GM18868 (cell line): Measurements from ENCODE around the gene PRKN.

Experiments
- ATAC-seq: cut with Tn5 transposase; IDR thresholded peaks from one replicate; pipeline ENCODE4 v1.9.1; 2021; ENCODE audit warnings: mild to moderate bottlenecking, moderate library complexity; ENCODE audit not compliant: unreplicated experiment

The PRKN gene

GRCh38 chr6:162727322-162728182 lies at the start of gene PRKN, which contains the start of gene PACRG:
PRKN (minus strand) TSS chr6:162727766.
PACRG (plus strand) TSS chr6:162727974.
- peak; percentile 96 for ATAC-seq

DNA sequence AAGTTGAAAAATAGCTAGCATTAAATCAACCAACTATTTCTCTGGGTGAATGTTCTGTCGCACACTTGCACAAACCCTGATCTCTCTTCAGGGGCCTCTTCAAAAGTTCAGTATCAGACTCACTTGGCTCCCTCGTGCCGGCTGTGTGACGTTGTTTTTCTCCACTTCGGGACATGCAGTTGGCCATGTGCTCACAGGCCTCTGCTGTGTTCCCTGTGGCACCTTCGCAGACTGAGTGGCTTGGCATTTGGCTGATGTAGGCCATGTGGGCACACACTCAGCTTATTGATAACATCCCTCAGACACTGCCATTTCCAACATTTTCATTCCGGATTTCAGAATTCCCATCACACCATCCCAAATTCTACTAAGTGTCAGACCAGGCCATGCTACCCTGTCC lies 49.5 kb upstream of the PRKN start:
- no peak for ATAC-seq

GRCh38 chr6:162773996-162774395 lies 46.4 kb upstream of the PRKN start:
- no peak for ATAC-seq

- no peak for ATAC-seq
These were observed 44.9 kb upstream of the PRKN start for GRCh38 chr6:162772466-162772865.

DNA sequence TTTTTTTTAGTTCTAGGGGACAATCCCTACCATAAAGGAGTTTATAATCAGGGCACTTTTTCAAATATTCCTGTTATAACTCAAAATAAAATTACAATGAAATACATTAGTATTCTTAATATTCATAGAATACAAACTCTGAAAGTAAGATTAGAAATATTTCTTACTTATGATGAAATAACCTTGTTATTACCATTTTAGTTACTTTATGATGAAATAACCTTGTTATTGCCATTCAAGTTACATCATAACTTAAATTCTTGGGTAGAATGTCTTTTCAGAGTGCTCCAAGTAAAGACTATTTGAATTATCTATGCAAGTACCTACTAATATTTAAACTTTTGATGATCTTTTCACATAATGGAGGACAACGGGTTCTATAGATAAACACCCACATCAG lies 43.4 kb upstream of the PRKN start:
- ATAC-seq, result no peak

- ATAC-seq, result no peak
These were observed 42.6 kb upstream of the PRKN start for GRCh38 chr6:162770136-162770535.

DNA sequence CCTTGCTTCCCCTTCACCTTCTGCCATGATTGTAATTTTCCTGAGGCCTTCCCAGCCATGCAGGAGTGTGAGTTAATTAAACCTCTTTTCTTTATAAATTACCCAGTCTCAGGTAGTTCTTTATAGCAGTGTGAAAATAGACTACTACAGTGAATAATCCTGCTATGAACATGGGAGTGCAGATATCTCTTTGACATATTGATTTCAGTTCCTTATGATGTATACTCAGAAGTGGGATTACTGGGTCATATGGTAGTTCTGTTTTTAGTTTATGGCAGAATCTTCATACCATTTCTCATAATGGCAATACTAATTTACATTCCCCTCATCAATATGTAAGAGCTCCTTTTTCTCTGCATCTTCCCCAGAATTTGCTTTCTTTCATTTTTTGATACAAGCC lies 26.2 kb upstream of the PRKN start:
- ATAC-seq, result no peak

GRCh38 chr6:162751211-162751859 lies 23.8 kb upstream of the PRKN start:
- no peak for ATAC-seq

DNA sequence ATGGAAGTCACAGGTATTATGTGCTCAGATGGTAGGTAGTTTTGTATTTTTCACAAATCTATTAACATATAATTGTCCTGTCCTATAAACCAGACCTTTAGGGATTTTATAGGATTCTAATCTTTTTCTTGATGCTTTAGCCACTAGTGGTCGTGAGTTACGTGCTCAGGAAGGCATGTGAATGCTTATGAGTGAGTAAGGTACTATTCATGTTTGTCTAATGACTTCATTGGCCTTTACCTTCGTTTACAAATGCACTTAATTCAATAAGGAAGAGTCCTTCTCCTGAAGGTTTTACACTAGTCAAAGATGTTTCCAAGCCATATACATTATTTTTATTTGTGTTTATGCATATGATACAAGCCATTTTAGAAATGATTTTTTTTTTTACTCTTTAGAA lies 23.2 kb upstream of the PRKN start:
- no peak for ATAC-seq

DNA sequence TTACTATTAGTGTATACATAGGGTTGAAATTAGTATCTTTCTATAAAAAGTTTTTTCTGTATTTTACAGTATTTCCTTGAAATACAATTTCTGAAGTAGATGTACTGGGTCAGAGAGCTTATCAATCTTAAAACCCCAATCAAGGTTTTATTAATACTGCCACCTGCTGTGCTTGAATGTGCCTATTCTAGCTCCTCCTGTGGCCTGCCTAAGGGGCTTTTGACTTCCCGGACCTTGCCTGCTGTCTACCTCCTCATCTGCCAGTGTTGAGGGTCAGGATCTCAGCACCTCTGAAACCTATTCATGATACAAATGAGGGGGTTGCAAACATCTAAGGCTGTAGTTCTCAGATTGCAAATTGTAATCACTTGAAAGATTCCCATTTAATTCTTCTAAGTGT lies 9.4 kb upstream of the PRKN start:
- ATAC-seq, result no peak

GRCh38 chr6:162733489-162733888 lies 5.9 kb upstream of the PRKN start:
- ATAC-seq, result no peak

DNA sequence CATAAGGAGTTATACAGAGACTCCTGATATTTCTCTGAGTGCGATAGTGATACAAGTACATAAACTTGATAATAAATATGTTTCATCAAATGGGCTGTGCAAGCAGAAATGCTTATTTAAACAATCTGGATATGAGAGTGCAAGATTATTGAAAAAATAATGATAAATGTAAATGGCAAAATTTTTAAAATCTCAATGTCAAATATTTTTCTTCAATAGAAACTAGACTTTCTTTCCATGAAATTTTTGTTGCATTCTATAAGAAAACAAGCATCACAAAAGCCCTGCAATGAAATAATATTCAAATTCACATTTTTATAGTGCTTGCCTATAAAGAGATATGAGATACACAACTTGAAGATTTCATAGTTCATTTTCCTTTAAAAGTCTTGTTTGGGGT lies 2.9 kb upstream of the PRKN start:
- ATAC-seq, result no peak

- no peak for ATAC-seq
These were observed 1.1 kb upstream of the PRKN start for GRCh38 chr6:162728706-162729105.

DNA sequence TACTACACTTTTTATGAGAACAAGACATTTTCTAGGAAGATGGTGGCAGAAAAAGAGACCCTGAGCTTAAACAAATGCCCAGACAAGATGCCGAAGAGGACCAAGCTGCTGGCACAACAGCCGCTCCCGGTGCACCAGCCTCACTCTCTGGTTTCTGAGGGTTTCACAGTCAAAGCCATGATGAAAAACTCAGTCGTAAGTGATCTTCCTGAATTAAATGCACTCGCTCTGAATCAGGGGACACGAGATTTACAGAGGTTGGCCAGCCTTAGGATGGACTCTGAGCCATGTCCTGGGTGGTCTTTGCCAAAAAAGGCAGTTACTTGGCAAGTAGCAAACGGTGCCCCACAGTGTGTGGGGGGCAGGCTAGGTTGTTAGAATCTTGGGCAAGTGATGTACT lies 631 bp upstream of the PRKN start:
- no peak for ATAC-seq

GRCh38 chr6:162726947-162727321 lies 632 bp downstream of the PRKN start:
- ATAC-seq, result peak; percentile 1

DNA sequence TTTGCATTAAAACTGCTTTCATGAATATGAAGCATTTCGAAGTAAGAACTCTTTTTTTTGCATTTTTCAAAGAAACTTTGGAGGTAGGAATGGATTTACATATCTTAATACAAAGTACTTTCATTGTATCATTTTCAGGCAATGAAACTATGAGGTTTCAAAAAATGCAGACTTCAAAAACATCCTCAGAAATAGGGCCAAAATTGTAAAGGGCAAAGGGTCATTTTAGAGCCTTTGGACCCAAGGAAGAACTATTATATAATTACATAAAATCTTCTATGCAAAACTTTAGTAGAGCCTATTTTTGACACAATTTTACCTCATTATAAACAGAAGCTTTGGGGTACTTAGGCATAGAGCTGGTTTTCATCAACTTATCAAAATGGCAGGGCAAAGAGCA lies 4.9 kb downstream of the PRKN start:
- ATAC-seq, result no peak

DNA sequence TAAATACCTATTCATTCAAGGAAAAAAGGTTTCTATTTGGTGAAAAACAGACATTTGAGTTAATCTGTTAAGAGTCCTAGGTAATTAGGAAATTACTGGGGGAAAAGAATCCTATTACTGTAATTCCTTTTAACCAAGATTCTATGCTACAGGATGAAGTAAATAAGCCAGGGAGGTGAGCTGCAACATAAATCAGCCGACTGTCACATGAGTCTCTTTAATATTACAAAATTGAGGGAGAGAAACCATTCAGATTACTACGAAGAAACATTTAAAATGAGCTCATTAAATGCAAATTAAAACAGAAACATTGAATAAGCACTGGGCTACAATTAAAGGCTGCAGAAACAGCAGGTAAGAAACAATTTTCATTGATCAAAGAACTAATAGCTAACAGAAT lies 5.3 kb downstream of the PRKN start:
- ATAC-seq, result no peak

DNA sequence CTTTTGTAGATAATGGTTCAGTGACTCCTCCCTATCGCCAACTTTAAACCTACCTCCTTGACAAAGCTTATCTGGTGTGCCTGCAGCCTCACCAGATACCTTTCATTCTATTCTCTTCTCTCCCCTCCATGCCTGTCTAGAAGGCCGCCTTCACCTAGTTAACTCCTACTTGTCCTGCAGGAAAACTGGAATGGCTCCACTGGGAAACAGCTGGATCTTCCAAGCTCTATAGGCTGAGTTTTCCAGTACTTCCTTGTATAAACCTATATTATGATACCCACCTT lies 6.2 kb downstream of the PRKN start:
- ATAC-seq, result no peak

DNA sequence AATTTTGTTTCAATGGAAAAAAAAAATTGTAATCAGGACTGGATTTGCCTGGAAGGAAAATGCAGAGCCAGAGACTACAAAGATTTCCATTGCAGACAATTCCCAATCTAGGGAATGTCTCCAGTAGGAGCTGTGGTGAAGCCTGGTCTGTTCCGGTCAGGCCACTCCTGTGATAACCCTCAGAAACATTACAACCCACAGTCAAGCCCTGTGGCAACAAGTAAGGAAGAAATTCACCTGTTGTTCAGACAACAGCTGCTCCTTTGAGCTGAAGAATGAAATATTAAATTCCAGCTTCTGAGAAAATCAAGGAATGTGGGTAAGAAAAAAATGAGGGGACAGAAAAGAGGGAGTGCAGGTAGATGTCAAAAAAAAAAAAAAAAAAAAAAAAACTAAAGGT lies 8.0 kb downstream of the PRKN start:
- ATAC-seq, result no peak

DNA sequence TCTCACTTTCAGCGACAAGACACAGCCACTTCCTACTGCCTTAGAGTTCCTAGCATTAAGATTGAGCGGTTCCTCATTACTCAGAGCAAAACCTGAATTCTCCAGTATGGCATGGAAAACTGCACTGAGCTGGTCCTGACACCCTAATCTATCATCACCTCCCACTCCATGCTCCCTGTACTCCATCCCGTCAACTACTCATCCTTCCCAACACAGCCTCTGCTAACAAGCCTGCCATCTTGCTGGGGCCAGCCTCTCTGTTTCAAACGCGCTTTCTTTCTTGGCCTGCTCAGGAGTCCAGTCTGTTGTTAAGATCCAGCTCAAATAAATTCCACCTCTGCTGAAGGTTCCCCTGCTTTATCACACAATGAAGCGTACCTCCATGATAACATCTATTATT lies 12.0 kb downstream of the PRKN start:
- no peak for ATAC-seq

GRCh38 chr6:162713974-162714780 lies 13.4 kb downstream of the PRKN start:
- ATAC-seq, result no peak

GRCh38 chr6:162712694-162713093 lies 14.9 kb downstream of the PRKN start:
- ATAC-seq, result no peak
